AG09309 (cell line): ENCODE data around the gene CACNA1E.

Source experiments
- DNase-seq: peaks from one replicate; pipeline ENCODE4 v3.0.0-alpha.2; 2010; ENCODE audit warnings: low read depth
- H3K4me3 ChIP-seq: 2 replicates; pipeline ENCODE4 v1.5.1; 2011; ENCODE audit warnings: mild to moderate bottlenecking, low read depth, low read length, moderate library complexity; ENCODE audit not compliant: control insufficient read depth
- CTCF ChIP-seq: IDR thresholded peaks from 2 replicates; pipeline ENCODE4 v1.5.1; 2011; ENCODE audit warnings: mild to moderate bottlenecking, low read depth, low read length, inconsistent platforms; ENCODE audit not compliant: insufficient read depth, control insufficient read depth; ENCODE audit errors: missing control alignments

CACNA1E gene

GRCh38 chr1:181855380-181855779 lies 372.1 kb downstream of the CACNA1E start:
- H3K4me3 ChIP-seq, result no peak overlapping the region
- no peak for TF ChIP-seq CTCF
- no peak for DNase-seq
